PC-9 (cell line): Measurements from ENCODE around the gene GRK4. TPM values are rescaled to one million over a fixed set of nuclear protein-coding genes. Genes with fewer than 3 reads are reported as not detected.

Experiments
- BruUV-seq: library from RNA; stranded (reverse); fragments of 400-500 nt; replicated peaks from 2 replicates; lab custom pipeline; 2021; lab: Mats Ljungman, UMichigan
- CTCF ChIA-PET: fragments of 300-600 bp; sonication (Branson Sonifier 250); formaldehyde crosslinking; loops from one replicate; lab custom pipeline; 2022; ENCODE audit warnings: antibody characterized with exemption; lab: Charles Lee
- POLR2A ChIA-PET: fragments of 300-600 bp; sonication (Branson Sonifier 250); formaldehyde crosslinking; loops from one replicate; lab custom pipeline; 2022; ENCODE audit warnings: antibody characterized with exemption; ENCODE audit not compliant: unreplicated experiment; lab: Charles Lee
- DNase-seq, 2 experiments: peaks; one replicate each; pipeline versions ENCODE4 v3.0.0 to v3.0.0-alpha.2; 2015 to 2022; ENCODE audit warnings: mixed read lengths in 1 of 2
- H2AFZ ChIP-seq: fragments of 200-600 bp; sonication (generic); 2 replicates; pipeline ENCODE4 v1.8.1; 2017; ENCODE audit warnings: antibody characterized with exemption
- H3F3A ChIP-seq: fragments of 200-600 bp; sonication (generic); 2 replicates; pipeline ENCODE4 v1.8.1; 2017; ENCODE audit warnings: antibody characterized with exemption, mild to moderate bottlenecking, low read depth; ENCODE audit not compliant: insufficient read depth
- H3K27ac ChIP-seq: fragments of 200-600 bp; sonication (generic); 2 replicates; pipeline ENCODE4 v1.6.1; 2016; ENCODE audit warnings: mixed run types
- H3K27me3 ChIP-seq: fragments of 200-600 bp; sonication (generic); 2 replicates; pipeline ENCODE4 v1.6.1; 2016; ENCODE audit warnings: low read depth, mixed run types; ENCODE audit not compliant: insufficient read depth
- H3K36me3 ChIP-seq: fragments of 200-600 bp; sonication (generic); 2 replicates; pipeline ENCODE4 v1.6.1; 2016; ENCODE audit warnings: low read depth, mixed run types
- H3K4me1 ChIP-seq: fragments of 200-600 bp; sonication (generic); replicated peaks from 2 replicates; pipeline ENCODE4 v1.6.1; 2016; ENCODE audit warnings: mixed run types; ENCODE audit not compliant: insufficient read depth
- H3K4me2 ChIP-seq: fragments of 200-600 bp; sonication (generic); 2 replicates; pipeline ENCODE4 v1.6.1; 2017; ENCODE audit warnings: mixed run types
- H3K4me3 ChIP-seq: fragments of 200-600 bp; sonication (generic); 2 replicates; pipeline ENCODE4 v1.6.1; 2016; ENCODE audit warnings: mixed run types
- H3K79me2 ChIP-seq: fragments of 200-600 bp; sonication (generic); 2 replicates; pipeline ENCODE4 v1.6.1; 2017; ENCODE audit warnings: low read depth, mixed run types
- H3K9me2 ChIP-seq: fragments of 200-600 bp; sonication (generic); 2 replicates; pipeline ENCODE4 v1.8.1; 2017; ENCODE audit warnings: mild to moderate bottlenecking; ENCODE audit not compliant: insufficient read depth
- H3K9me3 ChIP-seq: fragments of 200-600 bp; sonication (generic); 2 replicates; pipeline ENCODE4 v1.8.1; 2016; ENCODE audit warnings: low read depth; ENCODE audit not compliant: insufficient read depth
- H4K20me1 ChIP-seq: fragments of 200-600 bp; sonication (generic); 2 replicates; pipeline ENCODE4 v1.8.1; 2017; ENCODE audit not compliant: insufficient read depth
- CTCF ChIP-seq: fragments of 200-600 bp; sonication (generic); conservative IDR thresholded peaks from 2 replicates; pipeline ENCODE4 v1.6.1; 2017; ENCODE audit warnings: mixed run types, antibody characterized with exemption, mild to moderate bottlenecking, moderate library complexity
- EZH2 ChIP-seq: fragments of 200-600 bp; sonication (generic); IDR thresholded peaks from 2 replicates; pipeline ENCODE4 v1.8.0; 2017; ENCODE audit warnings: antibody characterized with exemption, low read depth
- intact Hi-C: fragments of 100-400 bp; cut with micrococcal nuclease; formaldehyde crosslinking; loops from one replicate; pipeline ENCODE4 v1.10.0; 2022; ENCODE audit not compliant: unreplicated experiment
- total RNA-seq: library from RNA; stranded (reverse); gene quantifications from 2 replicates; pipeline ENCODE4 v1.2.3, GENCODE V29; 2021

The GRK4 gene
- total RNA-seq, 1 experiment from 2014 or later, result 3.1 TPM

- Histone ChIP-seq H3K4me1 (no peaks in the 10 kb centered on the region), H3K4me3 (no peak overlapping the region), H3K79me2 (no peaks in the 10 kb centered on the region), H2AFZ (no peak overlapping the region), H3K9me2 (no peaks in the 10 kb centered on the region), H3K27ac (no peak overlapping the region), H3F3A (peaks cover 11% of the 10 kb centered on the region; the same call in 1 of the 2 replicates), H3K4me2 (no peak overlapping the region), H3K9me3 (no peaks in the 10 kb centered on the region), H4K20me1 (no peaks in the 10 kb centered on the region; the same call in 1 of the 2 replicates), H3K27me3 (no peaks in the 10 kb centered on the region), H3K36me3 (no peaks in the 10 kb centered on the region)
- no TSS peak for BruUV-seq
- intact Hi-C loops, result no loop called here
- POLR2A ChIA-PET, result no interaction called here
- no peak for DNase-seq
- no peak for TF ChIP-seq CTCF
- no peak for TF ChIP-seq EZH2
- CTCF ChIA-PET, result no interaction called here
Observed at GRCh38 chr4:2927016-2927695, 36.2 kb upstream of the GRK4 start.

- ChIA-PET CTCF (no interaction called here), POLR2A (no interaction called here)
- no peaks in the 10 kb centered on the region for H3K9me2 ChIP-seq
- H3K27me3 ChIP-seq, result no peaks in the 10 kb centered on the region
- H3K36me3 ChIP-seq, result no peaks in the 10 kb centered on the region
- H3K27ac ChIP-seq, result no peak overlapping the region
- no peak overlapping the region for H3K4me2 ChIP-seq
- H3K79me2 ChIP-seq, result no peaks in the 10 kb centered on the region
- no TSS peak for BruUV-seq
- no peak for DNase-seq
- H3K9me3 ChIP-seq, result no peaks in the 10 kb centered on the region
- H2AFZ ChIP-seq, result no peak overlapping the region
- H4K20me1 ChIP-seq, result no peaks in the 10 kb centered on the region; the same call in 1 of the 2 replicates
- no peaks in the 10 kb centered on the region for H3K4me1 ChIP-seq
- no peak overlapping the region for H3K4me3 ChIP-seq
- H3F3A ChIP-seq, result peaks cover 11% of the 10 kb centered on the region; the same call in 1 of the 2 replicates
- TF ChIP-seq CTCF, result no peak
- no peak for TF ChIP-seq EZH2
- intact Hi-C loops, result no loop called here
Observed at GRCh38 chr4:2927696-2928075, 35.7 kb upstream of the GRK4 start.

GRCh38 chr4:2928242-2929176, 34.9 kb upstream of the GRK4 start:
- no peaks in the 10 kb centered on the region for H3K9me2 ChIP-seq
- no peaks in the 10 kb centered on the region for H3K27me3 ChIP-seq
- H3K27ac ChIP-seq, result no peak overlapping the region
- BruUV-seq, result TSS peak; percentile 50
- DNase-seq, result no peak
- H3K4me2 ChIP-seq, result no peak overlapping the region
- POLR2A ChIA-PET, result no interaction called here
- H3F3A ChIP-seq, result peaks cover 11% of the 10 kb centered on the region; the same call in 1 of the 2 replicates
- H3K9me3 ChIP-seq, result no peaks in the 10 kb centered on the region
- no peak overlapping the region for H3K4me3 ChIP-seq
- H4K20me1 ChIP-seq, result no peaks in the 10 kb centered on the region; the same call in 1 of the 2 replicates
- H3K4me1 ChIP-seq, result no peaks in the 10 kb centered on the region
- intact Hi-C loops, result no loop called here
- TF ChIP-seq EZH2 (no peak), CTCF (no peak)
- no peaks in the 10 kb centered on the region for H3K79me2 ChIP-seq
- CTCF ChIA-PET, result no interaction called here
- H3K36me3 ChIP-seq, result no peaks in the 10 kb centered on the region
- H2AFZ ChIP-seq, result no peak overlapping the region
